ENCODE results near the gene SKOR1. TPM values are rescaled to one million over a fixed set of nuclear protein-coding genes. Genes with fewer than 3 reads are reported as not detected.

The SKOR1 gene
- polyA plus RNA-seq, 4 donors = 0.27 to 0.81 (median 0.38) TPM

DNA sequence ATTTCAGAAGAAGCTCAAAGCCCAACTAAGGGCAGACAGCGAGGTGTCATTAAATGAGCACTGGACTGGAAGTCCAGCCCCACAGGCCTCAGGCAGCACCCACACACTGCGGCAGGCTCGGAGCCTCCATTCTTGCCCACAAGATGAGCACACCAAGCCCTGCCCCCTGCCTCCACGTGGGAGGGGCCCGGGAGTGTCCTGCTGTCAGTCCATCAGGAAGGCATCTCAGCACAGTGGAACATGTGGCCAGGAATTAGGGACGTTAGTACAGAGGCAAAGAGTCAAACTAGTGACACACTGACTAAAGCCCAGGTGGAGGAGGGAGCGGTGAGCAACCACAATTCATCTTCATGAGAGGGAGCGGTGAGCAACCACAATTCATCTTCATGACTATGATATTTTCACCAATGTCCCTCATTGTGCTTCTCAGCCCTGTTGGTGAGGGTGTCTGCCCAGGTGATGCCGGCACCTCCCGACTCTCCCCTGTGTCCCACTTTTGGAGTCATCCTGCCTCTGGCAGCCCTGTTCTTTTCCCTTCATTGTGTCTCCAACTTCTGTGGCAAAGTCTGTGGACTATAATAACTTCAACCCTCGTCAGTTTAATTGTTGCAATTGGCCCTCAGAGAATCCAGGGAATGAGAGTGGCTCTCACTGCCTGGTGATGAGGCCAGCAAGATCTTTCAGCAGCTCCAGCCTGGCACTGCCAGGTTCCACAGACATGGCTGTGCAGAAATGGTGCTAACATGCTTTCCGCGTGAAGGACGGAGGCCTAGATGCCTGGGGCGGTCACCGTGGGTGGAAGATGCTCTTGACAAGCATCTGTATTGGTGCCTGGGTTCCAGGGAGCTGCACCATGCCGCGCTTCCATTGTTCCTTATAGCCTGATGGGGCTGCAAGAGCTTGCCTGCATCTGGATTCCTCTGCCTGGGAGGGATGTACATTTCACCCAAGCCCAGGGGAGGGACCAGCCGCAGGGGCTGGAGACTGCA, 23.1 kb upstream of the SKOR1 start:
- Histone ChIP-seq H3K27me3 (ENCODE audit: control insufficient read depth in 3 of 3, insufficient read depth in 3 of 3, low read length in 3 of 3) (no peaks in the 10 kb centered on the region), H3K36me3 (ENCODE audit: control insufficient read depth in 3 of 3, insufficient read depth in 2 of 3, low read depth in 1 of 3, low read length in 3 of 3) (peaks cover 0 to 26% (median 0%) of the 10 kb centered on the region in 3 donors), H3K9me3 (ENCODE audit: control insufficient read depth in 2 of 2, insufficient read depth in 1 of 2, low read depth in 1 of 2, low read length in 1 of 2) (no peaks in the 10 kb centered on the region), H3K4me3 (ENCODE audit: low read depth in 1 of 3, low read length in 3 of 3) (no peak overlapping the region), H3K27ac (ENCODE audit: low read depth in 1 of 3, low read length in 2 of 3) (no peak overlapping the region), H3K4me1 (ENCODE audit: control insufficient read depth in 3 of 3, insufficient read depth in 2 of 3, low read depth in 1 of 3, low read length in 2 of 3) (peaks cover 0 to 4% (median 0%) of the 10 kb centered on the region in 3 donors)
- FAIRE-seq (no peak), DNase-seq (no peak)
- 85 to 88% (median 86%) methylated on average over 19 of the region's 19 CpGs for WGBS, 3 donors

DNA sequence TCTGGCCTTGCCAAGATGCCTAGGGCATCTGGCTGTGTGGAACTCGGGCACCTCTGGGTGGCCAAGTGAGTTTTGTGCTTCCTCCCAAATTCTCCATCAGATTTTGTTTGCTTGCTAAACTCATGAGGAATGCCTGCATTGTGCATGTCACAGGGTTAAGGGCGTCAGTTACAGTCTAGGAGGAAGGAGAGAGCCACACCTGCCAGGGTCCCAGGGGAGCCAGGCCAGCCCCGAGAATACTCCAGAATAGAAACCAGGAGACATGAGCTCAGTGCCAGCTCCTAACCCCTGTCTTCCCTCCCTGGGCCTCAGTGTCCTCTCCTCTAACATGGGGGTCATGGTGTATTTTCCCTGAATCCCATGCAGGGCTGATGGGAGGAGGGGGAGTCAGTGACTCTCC, 22.0 kb upstream of the SKOR1 start:
- no peak overlapping the region for H3K4me3 ChIP-seq (ENCODE audit: low read depth in 1 of 3, low read length in 3 of 3)
- no peak for DNase-seq
- FAIRE-seq = no peak
- no peak overlapping the region for H3K27ac ChIP-seq (ENCODE audit: low read depth in 1 of 3, low read length in 2 of 3)
- peaks cover 0 to 4% (median 0%) of the 10 kb centered on the region in 3 donors for H3K4me1 ChIP-seq (ENCODE audit: control insufficient read depth in 3 of 3, insufficient read depth in 2 of 3, low read depth in 1 of 3, low read length in 2 of 3)
- H3K36me3 ChIP-seq (ENCODE audit: control insufficient read depth in 3 of 3, insufficient read depth in 2 of 3, low read depth in 1 of 3, low read length in 3 of 3) = peaks cover 0 to 33% (median 0%) of the 10 kb centered on the region in 3 donors
- H3K9me3 ChIP-seq (ENCODE audit: control insufficient read depth in 2 of 2, insufficient read depth in 1 of 2, low read depth in 1 of 2, low read length in 1 of 2) = no peaks in the 10 kb centered on the region
- 76 to 82% (median 82%) methylated on average over 3 of the region's 3 CpGs for WGBS, 3 donors
- H3K27me3 ChIP-seq (ENCODE audit: control insufficient read depth in 3 of 3, insufficient read depth in 3 of 3, low read length in 3 of 3) = no peaks in the 10 kb centered on the region

GRCh38 chr15:67803996-67804843, 21.1 kb upstream of the SKOR1 start:
- WGBS, 3 donors = 84 to 92% (median 89%) methylated on average over 27 of the region's 27 CpGs
- no peak for FAIRE-seq

DNA sequence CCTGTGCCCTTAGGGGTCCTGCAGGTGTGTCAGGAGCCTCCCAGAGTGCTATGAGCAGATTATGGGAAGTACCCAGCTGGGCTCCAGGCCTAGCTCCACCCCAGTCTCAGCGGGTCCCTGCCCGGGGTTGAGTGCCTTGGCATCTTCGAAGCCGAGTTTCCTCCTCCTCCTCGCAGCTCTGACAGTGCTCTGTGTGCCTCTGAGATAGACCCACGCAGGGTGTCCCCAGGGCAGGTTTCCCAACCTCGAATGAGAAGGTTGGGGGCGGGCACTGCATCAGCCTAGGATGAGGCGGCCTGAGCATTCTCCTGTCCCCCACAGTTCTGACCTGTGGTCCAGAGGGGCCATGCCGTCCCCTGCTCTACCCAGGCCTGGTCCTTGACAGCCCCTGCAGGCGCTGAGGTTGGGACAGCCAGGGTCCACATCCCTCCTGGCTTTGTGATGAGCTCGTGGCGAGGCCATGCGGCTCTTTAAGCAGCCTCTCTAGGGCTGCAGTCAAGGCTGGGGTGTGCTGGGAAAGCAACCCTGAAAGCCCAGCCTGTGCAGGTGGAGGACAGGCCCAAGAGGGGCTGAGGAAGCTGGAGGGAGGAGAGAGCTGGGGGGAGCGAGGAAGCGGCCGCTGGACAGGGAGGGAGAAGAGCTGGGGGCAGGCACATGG, 20.2 kb upstream of the SKOR1 start:
- H3K27me3 ChIP-seq (ENCODE audit: control insufficient read depth in 3 of 3, insufficient read depth in 3 of 3, low read length in 3 of 3) = no peaks in the 10 kb centered on the region
- H3K36me3 ChIP-seq (ENCODE audit: control insufficient read depth in 3 of 3, insufficient read depth in 2 of 3, low read depth in 1 of 3, low read length in 3 of 3) = peaks cover 0 to 39% (median 2%) of the 10 kb centered on the region in 3 donors
- no peak overlapping the region for H3K27ac ChIP-seq (ENCODE audit: low read depth in 1 of 3, low read length in 2 of 3)
- H3K4me1 ChIP-seq (ENCODE audit: control insufficient read depth in 3 of 3, insufficient read depth in 2 of 3, low read depth in 1 of 3, low read length in 2 of 3) = no peaks in the 10 kb centered on the region
- FAIRE-seq (no peak), DNase-seq (no peak)
- no peak overlapping the region for H3K4me3 ChIP-seq (ENCODE audit: low read depth in 1 of 3, low read length in 3 of 3)
- 88 to 92% (median 89%) methylated on average over 17 of the region's 17 CpGs for WGBS, 3 donors
- no peaks in the 10 kb centered on the region for H3K9me3 ChIP-seq (ENCODE audit: control insufficient read depth in 2 of 2, insufficient read depth in 1 of 2, low read depth in 1 of 2, low read length in 1 of 2)

More at GRCh38 chr15:67803996-67804843, 21.1 kb upstream of the SKOR1 start:
- Histone ChIP-seq H3K27ac (ENCODE audit: low read depth in 1 of 3, low read length in 2 of 3) (no peak overlapping the region), H3K27me3 (ENCODE audit: control insufficient read depth in 3 of 3, insufficient read depth in 3 of 3, low read length in 3 of 3) (no peaks in the 10 kb centered on the region), H3K4me3 (ENCODE audit: low read depth in 1 of 3, low read length in 3 of 3) (no peak overlapping the region), H3K4me1 (ENCODE audit: control insufficient read depth in 3 of 3, insufficient read depth in 2 of 3, low read depth in 1 of 3, low read length in 2 of 3) (peaks cover 0 to 4% (median 0%) of the 10 kb centered on the region in 3 donors), H3K36me3 (ENCODE audit: control insufficient read depth in 3 of 3, insufficient read depth in 2 of 3, low read depth in 1 of 3, low read length in 3 of 3) (peaks cover 0 to 34% (median 1%) of the 10 kb centered on the region in 3 donors), H3K9me3 (ENCODE audit: control insufficient read depth in 2 of 2, insufficient read depth in 1 of 2, low read depth in 1 of 2, low read length in 1 of 2) (no peaks in the 10 kb centered on the region)
- no peak for DNase-seq

DNA sequence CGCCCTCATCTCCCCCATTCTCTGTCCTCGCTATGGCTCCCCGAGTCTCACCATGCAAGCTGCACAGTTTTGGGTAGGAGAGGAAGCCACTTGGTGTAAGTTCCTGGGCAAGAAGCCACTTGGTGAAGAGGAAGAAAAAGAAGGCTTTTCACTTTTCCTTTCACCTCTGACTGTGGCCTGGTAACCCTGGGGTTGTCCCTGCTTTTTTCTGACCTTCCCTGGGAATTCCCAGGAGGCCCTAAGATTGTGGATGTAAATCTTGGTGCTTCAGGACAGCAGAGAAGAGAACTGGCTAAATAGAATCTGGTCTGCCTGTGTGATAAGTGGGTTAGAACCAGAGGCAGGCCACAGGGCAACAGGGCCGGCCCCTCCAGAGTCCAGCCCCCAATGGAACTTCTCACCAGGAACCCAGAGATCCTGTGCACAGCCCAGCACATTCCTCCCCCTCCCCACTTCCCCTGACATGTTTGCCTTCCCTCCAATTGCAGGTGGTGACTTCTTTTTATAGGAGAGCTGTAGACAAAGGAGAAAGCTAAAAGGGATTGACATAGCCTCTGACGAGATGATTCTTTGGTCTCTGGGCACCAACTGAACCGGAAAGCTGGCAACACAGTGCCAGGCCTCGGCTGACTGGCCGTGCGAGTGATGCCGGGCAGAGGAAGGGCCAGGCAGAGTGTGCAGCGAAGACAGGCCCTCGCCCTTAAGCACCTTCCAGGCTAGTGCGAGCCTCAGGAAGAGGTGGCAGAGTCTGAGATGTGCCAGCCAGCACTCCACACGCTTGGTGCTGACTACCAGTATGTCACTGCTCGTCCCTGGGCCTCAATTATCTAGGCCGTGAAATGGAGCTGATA, 19.4 kb upstream of the SKOR1 start:
- WGBS, 3 donors = 86 to 92% (median 90%) methylated on average over 16 of the region's 16 CpGs
- FAIRE-seq = no peak

GRCh38 chr15:67806536-67806935, 18.8 kb upstream of the SKOR1 start:
- Histone ChIP-seq H3K4me3 (ENCODE audit: low read depth in 1 of 3, low read length in 3 of 3) (no peak overlapping the region), H3K36me3 (ENCODE audit: control insufficient read depth in 3 of 3, insufficient read depth in 2 of 3, low read depth in 1 of 3, low read length in 3 of 3) (peaks cover 0 to 43% (median 2%) of the 10 kb centered on the region in 3 donors), H3K9me3 (ENCODE audit: control insufficient read depth in 2 of 2, insufficient read depth in 1 of 2, low read depth in 1 of 2, low read length in 1 of 2) (no peaks in the 10 kb centered on the region), H3K27me3 (ENCODE audit: control insufficient read depth in 3 of 3, insufficient read depth in 3 of 3, low read length in 3 of 3) (peaks cover 0 to 3% (median 0%) of the 10 kb centered on the region in 3 donors), H3K4me1 (ENCODE audit: control insufficient read depth in 3 of 3, insufficient read depth in 2 of 3, low read depth in 1 of 3, low read length in 2 of 3) (no peaks in the 10 kb centered on the region), H3K27ac (ENCODE audit: low read depth in 1 of 3, low read length in 2 of 3) (no peak overlapping the region)
- no peak for DNase-seq
- FAIRE-seq = no peak
- WGBS, 3 donors = 95 to 96% (median 95%) methylated on average over 18 of the region's 18 CpGs

More for the DNA sequence above, 19.4 kb upstream of the SKOR1 start:
- Histone ChIP-seq H3K27me3 (ENCODE audit: control insufficient read depth in 3 of 3, insufficient read depth in 3 of 3, low read length in 3 of 3) (peaks cover 0 to 2% (median 0%) of the 10 kb centered on the region in 3 donors), H3K9me3 (ENCODE audit: control insufficient read depth in 2 of 2, insufficient read depth in 1 of 2, low read depth in 1 of 2, low read length in 1 of 2) (no peaks in the 10 kb centered on the region), H3K36me3 (ENCODE audit: control insufficient read depth in 3 of 3, insufficient read depth in 2 of 3, low read depth in 1 of 3, low read length in 3 of 3) (peaks cover 0 to 41% (median 2%) of the 10 kb centered on the region in 3 donors), H3K27ac (ENCODE audit: low read depth in 1 of 3, low read length in 2 of 3) (no peak overlapping the region), H3K4me3 (ENCODE audit: low read depth in 1 of 3, low read length in 3 of 3) (no peak overlapping the region), H3K4me1 (ENCODE audit: control insufficient read depth in 3 of 3, insufficient read depth in 2 of 3, low read depth in 1 of 3, low read length in 2 of 3) (no peaks in the 10 kb centered on the region)
- DNase-seq = no peak

DNA sequence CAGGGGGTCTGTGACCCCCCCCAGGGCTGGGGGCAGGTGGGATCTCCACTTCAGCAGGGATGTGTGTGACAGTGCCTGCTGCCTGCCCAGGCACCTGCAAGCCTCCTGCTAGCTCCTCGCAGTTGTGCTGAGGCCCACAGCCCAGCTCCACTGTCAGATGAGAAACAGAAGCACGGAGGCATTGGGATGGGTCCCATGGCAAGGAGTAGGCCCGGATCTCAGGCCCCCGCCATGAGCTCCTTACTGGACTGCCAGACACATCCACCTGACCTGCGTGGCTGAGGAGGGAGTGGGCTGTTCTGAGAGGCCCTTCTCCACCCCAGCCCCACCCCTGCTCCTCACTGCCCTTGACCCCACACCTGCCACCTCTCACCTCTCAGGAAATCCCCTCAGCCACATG, 18.2 kb upstream of the SKOR1 start:
- FAIRE-seq = no peak
- H3K9me3 ChIP-seq (ENCODE audit: control insufficient read depth in 2 of 2, insufficient read depth in 1 of 2, low read depth in 1 of 2, low read length in 1 of 2) = no peaks in the 10 kb centered on the region
- H3K4me1 ChIP-seq (ENCODE audit: control insufficient read depth in 3 of 3, insufficient read depth in 2 of 3, low read depth in 1 of 3, low read length in 2 of 3) = no peaks in the 10 kb centered on the region
- no peak for DNase-seq
- H3K36me3 ChIP-seq (ENCODE audit: control insufficient read depth in 3 of 3, insufficient read depth in 2 of 3, low read depth in 1 of 3, low read length in 3 of 3) = peaks cover 0 to 43% (median 2%) of the 10 kb centered on the region in 3 donors
- 88 to 90% (median 89%) methylated on average over 5 of the region's 5 CpGs for WGBS, 3 donors
- H3K27me3 ChIP-seq (ENCODE audit: control insufficient read depth in 3 of 3, insufficient read depth in 3 of 3, low read length in 3 of 3) = peaks cover 0 to 5% (median 0%) of the 10 kb centered on the region in 3 donors
- H3K27ac ChIP-seq (ENCODE audit: low read depth in 1 of 3, low read length in 2 of 3) = no peak overlapping the region
- no peak overlapping the region for H3K4me3 ChIP-seq (ENCODE audit: low read depth in 1 of 3, low read length in 3 of 3)
